HepG2 (cell line): Measurements from ENCODE around the gene ONECUT3. TPM values are rescaled to one million over a fixed set of nuclear protein-coding genes. Genes with fewer than 3 reads are reported as not detected.

Experiments used
- ARNT2 ChIP-seq: sonication (generic); formaldehyde crosslinking; IDR thresholded peaks from 2 replicates; pipeline ENCODE4 v1.8.0; 2022; ENCODE audit warnings: mild to moderate bottlenecking, low read depth, missing genetic modification reagents, moderate library complexity
- ATF2 ChIP-seq: sonication (generic); formaldehyde crosslinking; IDR thresholded peaks from 2 replicates; pipeline ENCODE4 v1.4.0; 2020; ENCODE audit warnings: missing genetic modification reagents
- ATF7-NPFF ChIP-seq: sonication (generic); formaldehyde crosslinking; IDR thresholded peaks from 2 replicates; pipeline ENCODE4 v1.8.1; 2023; ENCODE audit warnings: mild to moderate bottlenecking, low read depth, missing genetic modification reagents, moderate library complexity
- ESRRA ChIP-seq: sonication (generic); formaldehyde crosslinking; IDR thresholded peaks from 2 replicates; pipeline ENCODE4 v1.5.1; 2020; ENCODE audit warnings: mild to moderate bottlenecking, low read depth, missing genetic modification reagents
- KDM5A ChIP-seq: fragments of 200-600 bp; sonication (generic); IDR thresholded peaks from 2 replicates; pipeline ENCODE4 v1.7.0; 2018; ENCODE audit warnings: antibody characterized with exemption, mild to moderate bottlenecking, low read length, borderline replicate concordance
- MXD1 ChIP-seq: sonication (generic); formaldehyde crosslinking; IDR thresholded peaks from 2 replicates; pipeline ENCODE4 v1.4.0; 2020; ENCODE audit warnings: mild to moderate bottlenecking, missing genetic modification reagents
- NRL ChIP-seq: sonication (generic); formaldehyde crosslinking; IDR thresholded peaks from 2 replicates; pipeline ENCODE4 v1.5.0; 2020; ENCODE audit warnings: missing genetic modification reagents, mild to moderate bottlenecking, moderate library complexity, borderline replicate concordance
- RAD21 ChIP-seq: fragments of 450-650 bp; formaldehyde crosslinking; IDR thresholded peaks from 2 replicates; pipeline ENCODE4 v1.5.0; 2020; ENCODE audit warnings: mild to moderate bottlenecking
- REL ChIP-seq: sonication (generic); formaldehyde crosslinking; conservative IDR thresholded peaks from 2 replicates; pipeline ENCODE4 v1.8.0; 2022; ENCODE audit warnings: mild to moderate bottlenecking, missing genetic modification reagents, moderate library complexity
- SCMH1 ChIP-seq: sonication (generic); formaldehyde crosslinking; IDR thresholded peaks from 2 replicates; pipeline ENCODE4 v1.9.0; 2021; ENCODE audit warnings: missing genetic modification reagents, mild to moderate bottlenecking, borderline replicate concordance
- SIN3A ChIP-seq: IDR thresholded peaks from 2 replicates; pipeline ENCODE4 v1.6.1; 2011; ENCODE audit warnings: low read depth, mild to moderate bottlenecking, control low read depth, low read length, borderline replicate concordance
- STAT5B ChIP-seq: sonication (generic); formaldehyde crosslinking; IDR thresholded peaks from 2 replicates; pipeline ENCODE4 v1.4.0; 2020; ENCODE audit warnings: missing genetic modification reagents
- ZBTB38 ChIP-seq: sonication (generic); formaldehyde crosslinking; IDR thresholded peaks from 2 replicates; pipeline ENCODE4 v1.5.1; 2020; ENCODE audit warnings: mild to moderate bottlenecking, missing genetic modification reagents
- ZFP91 ChIP-seq: sonication (generic); formaldehyde crosslinking; IDR thresholded peaks from 2 replicates; pipeline ENCODE4 v1.9.0; 2022; ENCODE audit warnings: missing genetic modification reagents, mild to moderate bottlenecking, borderline replicate concordance
- ZNF280B ChIP-seq: sonication (generic); formaldehyde crosslinking; IDR thresholded peaks from 2 replicates; pipeline ENCODE4 v1.5.0; 2020; ENCODE audit warnings: missing genetic modification reagents, mild to moderate bottlenecking, borderline replicate concordance
- ZNF580 ChIP-seq: IDR thresholded peaks from 2 replicates; pipeline ENCODE4 v1.6.1; 2016; ENCODE audit warnings: low read depth, borderline replicate concordance
- ZNF605 ChIP-seq: sonication (generic); formaldehyde crosslinking; IDR thresholded peaks from 2 replicates; pipeline ENCODE4 v1.8.0; 2022; ENCODE audit warnings: mild to moderate bottlenecking, missing genetic modification reagents
- ZNF616 ChIP-seq: sonication (generic); formaldehyde crosslinking; IDR thresholded peaks from 2 replicates; pipeline ENCODE4 v1.5.0; 2020; ENCODE audit warnings: low read depth, mild to moderate bottlenecking, missing genetic modification reagents
- polyA plus RNA-seq, 8 experiments: library from polyadenylated mRNA; depleted of rRNA in 3 of 8; stranded (reverse) in 7 of 8; unstranded in 1 of 8; fragments of >200 nt; fragmentation: Illumina TruSeq in 4 of 8; extraction: Trizol in 4 of 8; gene quantifications; 2 replicates each; pipeline versions ENCODE4 v1.2.1 to v1.2.3, GENCODE V29; 2011 to 2016; ENCODE audit warnings: low read depth in 4 of 8, missing spikeins in 1 of 8, mixed read lengths in 1 of 8; ENCODE audit not compliant: insufficient read depth in 1 of 8
- total RNA-seq, 5 experiments: library from RNA; depleted of rRNA; stranded (reverse); fragments of >200 nt; fragmentation: Illumina TruSeq; extraction: Trizol; gene quantifications; 2 replicates each; pipeline ENCODE4 v1.2.3, GENCODE V29; 2016; ENCODE audit warnings: low read depth in 1 of 5
- TF ChIP-seq, protein P1 (sequence below): sonication (generic); formaldehyde crosslinking; conservative IDR thresholded peaks from 2 replicates; pipeline ENCODE4 v1.8.0; 2022; ENCODE audit warnings: missing genetic modification reagents
- TF ChIP-seq, protein P2 (sequence below): sonication (generic); formaldehyde crosslinking; IDR thresholded peaks from 2 replicates; pipeline ENCODE4 v1.8.1; 2023; ENCODE audit warnings: missing genetic modification reagents, mild to moderate bottlenecking, borderline replicate concordance

The ONECUT3 gene
- total and polyA plus RNA-seq, 2 of the 13 experiments (the other 11 are each of a cell fraction or from before 2014, with no cell fraction given) = under 0.01 TPM; not detected in 1

DNA sequence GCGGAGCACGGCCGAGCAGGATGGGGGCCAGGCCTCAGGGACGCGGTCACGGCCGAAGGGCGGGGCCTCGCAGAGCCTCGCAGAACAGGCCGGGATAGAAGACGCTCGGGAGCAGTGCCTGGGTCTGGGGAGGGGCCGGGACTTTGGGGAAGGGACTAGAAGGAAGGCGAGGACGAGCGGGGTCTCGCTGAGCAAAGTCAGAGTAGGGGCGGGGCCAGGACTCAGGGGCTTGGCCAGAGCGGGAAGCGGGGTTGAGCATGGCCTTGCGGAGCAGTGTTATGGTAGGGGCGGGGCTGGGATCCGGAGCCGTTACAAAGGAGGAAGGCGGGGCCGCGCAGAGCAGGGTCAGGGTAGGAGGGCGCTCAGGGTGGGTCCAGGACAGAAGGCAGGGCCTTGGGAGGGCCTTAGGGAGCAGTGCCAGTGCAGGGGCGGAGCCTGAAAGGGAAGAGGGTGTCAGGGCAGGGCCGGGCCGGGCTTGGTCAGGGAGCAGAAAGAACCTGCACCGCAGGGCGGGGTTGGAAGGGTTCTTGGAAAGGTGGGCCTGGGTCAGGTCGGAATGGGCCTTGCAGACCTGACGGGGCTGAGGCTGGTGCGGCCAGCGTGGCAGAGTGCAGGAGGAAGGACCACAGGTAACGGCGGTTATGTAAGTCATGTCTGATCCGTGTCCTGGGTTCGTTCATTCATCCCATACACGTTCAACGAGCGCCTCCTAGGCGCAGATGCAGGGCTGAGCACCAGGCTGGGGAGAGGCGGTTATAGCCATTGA, 59.3 kb downstream of the ONECUT3 start (continued):
- TF ChIP-seq, protein P1, sequence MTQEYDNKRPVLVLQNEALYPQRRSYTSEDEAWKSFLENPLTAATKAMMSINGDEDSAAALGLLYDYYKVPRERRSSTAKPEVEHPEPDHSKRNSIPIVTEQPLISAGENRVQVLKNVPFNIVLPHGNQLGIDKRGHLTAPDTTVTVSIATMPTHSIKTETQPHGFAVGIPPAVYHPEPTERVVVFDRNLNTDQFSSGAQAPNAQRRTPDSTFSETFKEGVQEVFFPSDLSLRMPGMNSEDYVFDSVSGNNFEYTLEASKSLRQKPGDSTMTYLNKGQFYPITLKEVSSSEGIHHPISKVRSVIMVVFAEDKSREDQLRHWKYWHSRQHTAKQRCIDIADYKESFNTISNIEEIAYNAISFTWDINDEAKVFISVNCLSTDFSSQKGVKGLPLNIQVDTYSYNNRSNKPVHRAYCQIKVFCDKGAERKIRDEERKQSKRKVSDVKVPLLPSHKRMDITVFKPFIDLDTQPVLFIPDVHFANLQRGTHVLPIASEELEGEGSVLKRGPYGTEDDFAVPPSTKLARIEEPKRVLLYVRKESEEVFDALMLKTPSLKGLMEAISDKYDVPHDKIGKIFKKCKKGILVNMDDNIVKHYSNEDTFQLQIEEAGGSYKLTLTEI (CRISPR knock-in tag) = no peak
- TF ChIP-seq ESRRA (CRISPR knock-in tag) = peak; percentile 17
- peak; percentile 78; the same call in 1 of the 2 replicates for TF ChIP-seq ZNF280B (CRISPR knock-in tag)
- no peak for TF ChIP-seq SCMH1
- peak; percentile 84 for TF ChIP-seq RAD21 (CRISPR knock-in tag)
- 0 out of 2 replicates have a peak, but pooled peaks have one; percentile 46 for TF ChIP-seq ZNF605 (CRISPR knock-in tag)
- peak; percentile 54; the same call in 1 of the 2 replicates for TF ChIP-seq KDM5A
- TF ChIP-seq, protein P2, sequence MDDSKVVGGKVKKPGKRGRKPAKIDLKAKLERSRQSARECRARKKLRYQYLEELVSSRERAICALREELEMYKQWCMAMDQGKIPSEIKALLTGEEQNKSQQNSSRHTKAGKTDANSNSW = no peak
- TF ChIP-seq STAT5B (CRISPR knock-in tag) = no peak
- TF ChIP-seq ZBTB38 (CRISPR knock-in tag) = peak; percentile 69
- peak; percentile 22; the same call in 1 of the 2 replicates for TF ChIP-seq ATF2 (CRISPR knock-in tag)
- 0 out of 2 replicates have a peak, but pooled peaks have one; percentile 59 for TF ChIP-seq NRL (CRISPR knock-in tag)
- TF ChIP-seq ZFP91 (CRISPR knock-in tag) = peak; percentile 78
- TF ChIP-seq SIN3A = peak; percentile 75; the same call in 1 of the 2 replicates
- peak; percentile 85; the same call in 1 of the 2 replicates for TF ChIP-seq ZNF616 (CRISPR knock-in tag)
- TF ChIP-seq MXD1 = peak; percentile 41; the same call in 1 of the 2 replicates
- 0 out of 2 replicates have a peak, but pooled peaks have one; percentile 43 for TF ChIP-seq REL (CRISPR knock-in tag)
- peak; percentile 66; the same call in 1 of the 2 replicates for TF ChIP-seq ZNF580 (CRISPR knock-in tag)
- TF ChIP-seq ARNT2 (CRISPR knock-in tag) = peak; percentile 83
- peak; percentile 71; the same call in 1 of the 2 replicates for TF ChIP-seq ATF7-NPFF (CRISPR knock-in tag)
